Liver (tissue), 3 donors: ENCODE data around the gene LPCAT1.

Source experiments
- CTCF ChIP-seq: fragments of 150-350 bp; IDR thresholded peaks from 2 replicates; pipeline ENCODE4 v1.5.1; 2017; ENCODE audit warnings: improper control_type of control experiment, low read depth, low read length; ENCODE audit not compliant: missing input control
- GABPA ChIP-seq, 2 donors: IDR thresholded peaks in 1 of 2; conservative IDR thresholded peaks in 1 of 2; 2 replicates each; pipeline ENCODE4 v1.6.1; 2016; ENCODE audit warnings: antibody characterized with exemption in 2 of 2, mild to moderate bottlenecking in 1 of 2, moderate library complexity in 1 of 2
- HNF4G ChIP-seq: IDR thresholded peaks from 2 replicates; pipeline ENCODE4 v1.6.1; 2016; ENCODE audit warnings: antibody characterized with exemption
- JUND ChIP-seq, 2 donors: IDR thresholded peaks; 2 replicates each; pipeline ENCODE4 v1.6.1; 2016; ENCODE audit warnings: antibody characterized with exemption in 2 of 2
- MAX ChIP-seq: IDR thresholded peaks from 2 replicates; pipeline ENCODE4 v1.6.1; 2016; ENCODE audit warnings: antibody characterized with exemption
- RAD21 ChIP-seq, 2 donors: IDR thresholded peaks; 2 replicates each; pipeline ENCODE4 v1.6.1; 2016; ENCODE audit warnings: antibody characterized with exemption in 2 of 2, mild to moderate bottlenecking in 2 of 2
- TAF1 ChIP-seq: conservative IDR thresholded peaks from 2 replicates; pipeline ENCODE4 v1.6.1; 2016; ENCODE audit warnings: antibody characterized with exemption, mild to moderate bottlenecking
- YY1 ChIP-seq: IDR thresholded peaks from 2 replicates; pipeline ENCODE4 v1.6.1; 2016; ENCODE audit warnings: antibody characterized with exemption, mild to moderate bottlenecking
- TF ChIP-seq, protein P1 (sequence below): IDR thresholded peaks from 2 replicates; pipeline ENCODE4 v1.6.1; 2016; ENCODE audit warnings: antibody characterized with exemption, mild to moderate bottlenecking
- donor health status: healthy.
- donor health status: healthy.

- TF ChIP-seq CTCF (no peak), HNF4G (no peak), TAF1 (no peak), YY1 (no peak), JUND (IDR thresholded peaks at IDR 0.05) (no peak), GABPA (IDR thresholded peaks at IDR 0.05 in 1 of 2, conservative IDR thresholded peaks at IDR 0.05 in 1 of 2) (no peak), RAD21 (IDR thresholded peaks at IDR 0.05) (no peak), MAX (no peak)
- TF ChIP-seq, protein P1, sequence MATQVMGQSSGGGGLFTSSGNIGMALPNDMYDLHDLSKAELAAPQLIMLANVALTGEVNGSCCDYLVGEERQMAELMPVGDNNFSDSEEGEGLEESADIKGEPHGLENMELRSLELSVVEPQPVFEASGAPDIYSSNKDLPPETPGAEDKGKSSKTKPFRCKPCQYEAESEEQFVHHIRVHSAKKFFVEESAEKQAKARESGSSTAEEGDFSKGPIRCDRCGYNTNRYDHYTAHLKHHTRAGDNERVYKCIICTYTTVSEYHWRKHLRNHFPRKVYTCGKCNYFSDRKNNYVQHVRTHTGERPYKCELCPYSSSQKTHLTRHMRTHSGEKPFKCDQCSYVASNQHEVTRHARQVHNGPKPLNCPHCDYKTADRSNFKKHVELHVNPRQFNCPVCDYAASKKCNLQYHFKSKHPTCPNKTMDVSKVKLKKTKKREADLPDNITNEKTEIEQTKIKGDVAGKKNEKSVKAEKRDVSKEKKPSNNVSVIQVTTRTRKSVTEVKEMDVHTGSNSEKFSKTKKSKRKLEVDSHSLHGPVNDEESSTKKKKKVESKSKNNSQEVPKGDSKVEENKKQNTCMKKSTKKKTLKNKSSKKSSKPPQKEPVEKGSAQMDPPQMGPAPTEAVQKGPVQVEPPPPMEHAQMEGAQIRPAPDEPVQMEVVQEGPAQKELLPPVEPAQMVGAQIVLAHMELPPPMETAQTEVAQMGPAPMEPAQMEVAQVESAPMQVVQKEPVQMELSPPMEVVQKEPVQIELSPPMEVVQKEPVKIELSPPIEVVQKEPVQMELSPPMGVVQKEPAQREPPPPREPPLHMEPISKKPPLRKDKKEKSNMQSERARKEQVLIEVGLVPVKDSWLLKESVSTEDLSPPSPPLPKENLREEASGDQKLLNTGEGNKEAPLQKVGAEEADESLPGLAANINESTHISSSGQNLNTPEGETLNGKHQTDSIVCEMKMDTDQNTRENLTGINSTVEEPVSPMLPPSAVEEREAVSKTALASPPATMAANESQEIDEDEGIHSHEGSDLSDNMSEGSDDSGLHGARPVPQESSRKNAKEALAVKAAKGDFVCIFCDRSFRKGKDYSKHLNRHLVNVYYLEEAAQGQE, result no peak
Measured at GRCh38 chr5:1430121-1430795, 93.5 kb downstream of the LPCAT1 start.
